Measurements from ENCODE around the gene FRY.

Gene FRY

GRCh38 chr13:32134241-32135055 is 102.9 kb downstream of the FRY start:
- no peak for ATAC-seq
- TF ChIP-seq CSRNP3 (CRISPR knock-in tag; IDR thresholded peaks at IDR 0.05), result no peak
- TF ChIP-seq ARNTL (CRISPR knock-in tag; IDR thresholded peaks at IDR 0.05; ENCODE audit: borderline replicate concordance, low read depth), result no peak
- no peak for TF ChIP-seq OSR1 (CRISPR knock-in tag; IDR thresholded peaks at IDR 0.05)
- TF ChIP-seq ZFP30 (CRISPR knock-in tag; IDR thresholded peaks at IDR 0.05), result no peak
- TF ChIP-seq TSHZ2 (CRISPR knock-in tag; IDR thresholded peaks at IDR 0.05), result no peak

- ATAC-seq, result no peak
- no peak for TF ChIP-seq ZNF8 (CRISPR knock-in tag; IDR thresholded peaks at IDR 0.05)
- no peak for TF ChIP-seq CREB5 (CRISPR knock-in tag; IDR thresholded peaks at IDR 0.05; ENCODE audit: low read depth)
- TF ChIP-seq ZFP3 (CRISPR knock-in tag; IDR thresholded peaks at IDR 0.05), result no peak
- TF ChIP-seq PATZ1 (CRISPR knock-in tag; IDR thresholded peaks at IDR 0.05; ENCODE audit: borderline replicate concordance), result no peak
- TF ChIP-seq TCF4 (CRISPR knock-in tag; IDR thresholded peaks at IDR 0.05; ENCODE audit: borderline replicate concordance), result no peak
- no peak for TF ChIP-seq CSDC2 (CRISPR knock-in tag; IDR thresholded peaks at IDR 0.05)
- no peak for TF ChIP-seq POU6F1 (CRISPR knock-in tag; IDR thresholded peaks at IDR 0.05; ENCODE audit: borderline replicate concordance, low read depth)
- TF ChIP-seq ZNF70 (CRISPR knock-in tag; IDR thresholded peaks at IDR 0.05), result no peak
- TF ChIP-seq ZNF565 (CRISPR knock-in tag; conservative IDR thresholded peaks at IDR 0.05; ENCODE audit: low read depth), result no peak
- no peak for TF ChIP-seq PPARA (CRISPR knock-in tag; IDR thresholded peaks at IDR 0.05; ENCODE audit: borderline replicate concordance)
- TF ChIP-seq RARB (CRISPR knock-in tag; IDR thresholded peaks at IDR 0.05), result no peak
- TF ChIP-seq GLIS3 (CRISPR knock-in tag; IDR thresholded peaks at IDR 0.05), result no peak
- no peak for TF ChIP-seq ZFP30 (CRISPR knock-in tag; IDR thresholded peaks at IDR 0.05)
- no peak for TF ChIP-seq TSHZ2 (CRISPR knock-in tag; IDR thresholded peaks at IDR 0.05)
- TF ChIP-seq ESRRG (CRISPR knock-in tag; IDR thresholded peaks at IDR 0.05), result no peak
Observed at GRCh38 chr13:32135056-32135390, 103.4 kb downstream of the FRY start.

Measured in SK-N-SH treated with all-trans-retinoic acid at 6 μM for 48 hours (cell line).